CD1c-positive myeloid dendritic cell (primary cell): ENCODE data around the gene MSH4.
"Not testable (repeated sequence)": the region's sequence is repeated elsewhere in the genome, so short reads cannot be mapped to it uniquely, and the experiment has no call there.

Source experiments
- DNase-seq: peaks from one replicate; pipeline ENCODE4 v3.0.0-alpha.2; 2016; ENCODE audit errors: extremely low spot score

Gene MSH4

GRCh38 chr1:75932304-75932703 lies 135.6 kb downstream of the MSH4 start, which contains the start of gene ASB17:
ASB17 (minus strand) TSS chr1:75932404; CDS start chr1:75932291, 113 bp downstream.
- DNase-seq, result no peak

GRCh38 chr1:75937034-75937433 lies 140.4 kb downstream of the MSH4 start:
- no peak for DNase-seq

- not testable (repeated sequence) for DNase-seq
Measured at GRCh38 chr1:75943037-75943436, 146.4 kb downstream of the MSH4 start.

GRCh38 chr1:75950176-75950575 lies 153.5 kb downstream of the MSH4 start:
- no peak for DNase-seq

GRCh38 chr1:75952016-75952415 lies 155.3 kb downstream of the MSH4 start:
- DNase-seq, result no peak

GRCh38 chr1:75953461-75953860 lies 156.8 kb downstream of the MSH4 start:
- DNase-seq, result no peak

GRCh38 chr1:75954586-75954985 lies 157.9 kb downstream of the MSH4 start:
- no peak for DNase-seq
